GM19351 (cell line): ENCODE measurements around the gene ZHX3.

Source experiments
- ATAC-seq: cut with Tn5 transposase; IDR thresholded peaks from one replicate; pipeline ENCODE4 v1.9.1; 2021; ENCODE audit warnings: mild to moderate bottlenecking, moderate library complexity; ENCODE audit not compliant: unreplicated experiment

The ZHX3 gene

DNA sequence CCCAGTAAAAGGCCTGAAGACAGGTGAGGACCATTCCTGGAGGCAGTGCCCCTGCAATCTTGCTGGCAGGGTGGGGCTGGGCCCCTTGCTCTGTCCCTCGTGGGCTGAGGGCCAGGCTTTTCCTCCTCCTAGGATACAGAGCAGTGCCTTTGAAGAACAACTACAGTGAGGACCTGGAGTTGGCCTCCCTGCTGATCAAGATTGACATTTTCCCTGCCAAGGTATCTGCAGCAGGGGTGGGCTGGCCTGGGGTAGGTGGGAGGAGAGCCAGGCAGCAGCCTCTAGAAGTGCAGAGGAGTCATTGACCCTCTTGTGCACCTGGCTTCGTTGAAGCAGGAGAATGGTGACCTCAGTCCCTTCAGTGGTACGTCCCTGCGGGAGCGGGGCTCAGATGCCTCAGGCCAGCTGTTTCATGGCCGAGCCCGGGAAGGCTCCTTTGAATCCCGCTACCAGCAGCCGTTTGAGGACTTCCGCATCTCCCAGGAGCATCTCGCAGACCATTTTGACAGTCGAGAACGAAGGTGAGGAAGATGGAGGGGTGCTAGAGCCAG is 143.7 kb downstream of the ZHX3 start:
- ATAC-seq: no peak

GRCh38 chr20:41173161-41173721 is 144.3 kb downstream of the ZHX3 start:
- peak; percentile 68 for ATAC-seq

- ATAC-seq: peak; percentile 16
Observed at GRCh38 chr20:41172296-41173140, 145.0 kb downstream of the ZHX3 start.

GRCh38 chr20:41171736-41172295 is 145.7 kb downstream of the ZHX3 start:
- ATAC-seq: no peak

DNA sequence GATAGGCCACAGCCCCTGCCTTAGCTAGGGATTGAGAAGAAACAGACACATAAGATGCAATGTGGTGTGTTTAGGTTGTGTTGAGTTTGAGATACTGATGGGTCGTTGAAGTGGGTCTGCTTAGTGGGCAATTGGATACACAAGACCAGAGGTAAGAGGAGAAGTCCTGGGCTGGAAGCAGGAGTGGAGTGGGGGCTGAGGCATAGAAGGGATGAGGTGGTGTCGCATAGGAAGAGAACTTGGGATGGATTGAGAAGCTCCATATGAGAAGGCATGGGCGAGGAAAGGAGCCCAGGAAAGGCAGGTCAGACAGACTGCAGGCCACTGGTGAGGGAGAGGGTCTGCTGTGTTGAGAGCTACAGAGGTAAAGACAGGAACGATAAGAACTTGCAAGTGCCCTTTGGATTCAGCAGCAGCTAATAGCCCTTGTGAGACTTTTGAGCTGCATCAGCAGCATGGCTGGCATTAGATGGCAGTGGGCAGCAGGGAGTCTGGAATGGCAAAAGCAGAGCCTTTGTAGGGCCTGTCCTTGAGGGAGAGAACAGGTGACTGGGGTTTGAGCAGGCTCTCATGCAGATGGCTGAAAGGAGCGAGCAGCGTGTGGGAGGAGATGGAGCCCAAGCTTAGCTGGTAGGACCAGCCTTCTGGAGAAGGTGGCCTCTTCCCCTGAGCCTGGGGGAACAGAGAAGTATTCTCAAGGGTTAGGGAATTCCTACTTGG is 147.0 kb downstream of the ZHX3 start:
- ATAC-seq: no peak

DNA sequence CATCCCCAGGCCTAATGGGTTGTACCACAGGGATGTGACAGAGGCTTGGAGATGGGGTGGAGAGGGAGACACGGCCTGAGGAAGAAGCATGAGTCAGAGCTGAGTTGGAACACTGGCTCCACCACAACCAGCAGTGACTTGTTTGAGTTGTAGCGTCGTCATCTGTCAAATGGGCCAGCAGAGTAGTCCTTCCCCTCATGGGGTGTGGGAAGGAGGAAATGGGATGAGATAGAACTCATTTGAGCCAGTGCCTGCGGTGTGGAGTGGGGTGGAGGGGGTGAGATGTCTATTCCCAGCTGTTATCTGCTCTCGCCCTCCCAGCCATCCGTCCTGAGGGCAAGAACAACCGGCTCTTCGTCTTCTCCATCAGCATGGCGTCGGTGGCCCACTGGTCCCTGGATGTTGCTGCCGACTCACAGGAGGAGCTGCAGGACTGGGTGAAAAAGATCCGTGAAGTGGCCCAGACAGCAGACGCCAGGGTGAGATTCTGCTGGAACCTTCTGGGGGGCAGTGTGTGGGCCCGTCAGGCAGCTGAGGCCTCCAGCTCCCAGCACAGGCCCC is 147.7 kb downstream of the ZHX3 start:
- ATAC-seq: no peak

DNA sequence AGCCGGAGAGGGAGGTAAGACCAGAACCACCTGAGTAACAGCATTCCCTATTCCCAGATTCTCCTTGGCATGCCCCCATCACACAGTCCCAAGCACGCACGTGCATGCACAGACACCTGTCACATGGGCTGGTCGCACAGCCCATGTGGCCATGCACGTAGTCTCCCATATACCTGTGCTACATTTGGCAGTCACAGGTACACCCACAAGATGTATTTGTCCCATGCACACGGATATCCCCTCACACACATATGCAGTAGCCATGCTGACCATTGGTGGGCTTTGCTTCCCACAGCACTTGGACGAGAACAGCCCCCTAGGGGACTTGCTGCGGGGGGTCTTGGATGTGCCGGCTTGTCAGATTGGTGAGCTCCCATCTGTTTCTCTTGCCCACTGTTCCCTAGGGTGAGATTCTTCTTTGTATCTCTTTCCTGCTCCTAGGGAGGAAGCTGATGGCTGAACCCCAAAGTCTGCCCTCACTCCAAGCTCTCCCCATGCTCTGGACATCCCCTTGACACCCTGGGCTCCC is 148.3 kb downstream of the ZHX3 start:
- no peak for ATAC-seq

GRCh38 chr20:41168281-41169161 is 149.0 kb downstream of the ZHX3 start:
- ATAC-seq: no peak

- peak; percentile 71 for ATAC-seq
Observed at GRCh38 chr20:41167481-41168253, 149.9 kb downstream of the ZHX3 start.

DNA sequence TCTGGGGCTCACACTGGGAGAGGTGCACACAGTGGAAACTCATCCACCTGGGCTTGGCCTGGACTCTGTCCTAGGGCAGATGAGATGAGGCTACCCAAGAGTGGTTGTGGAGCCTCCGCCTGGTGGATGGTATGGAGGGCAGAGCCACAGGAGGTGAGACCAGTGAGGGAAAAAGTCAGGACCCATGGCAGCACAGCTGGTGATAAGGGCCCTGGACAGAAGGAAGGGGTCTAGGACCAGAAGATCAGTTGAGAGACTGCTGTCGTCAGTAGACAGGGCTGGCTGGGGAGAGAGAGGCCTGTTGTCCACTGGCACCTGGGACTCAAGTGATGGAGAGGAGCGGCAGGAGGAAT is 150.4 kb downstream of the ZHX3 start:
- ATAC-seq: no peak

DNA sequence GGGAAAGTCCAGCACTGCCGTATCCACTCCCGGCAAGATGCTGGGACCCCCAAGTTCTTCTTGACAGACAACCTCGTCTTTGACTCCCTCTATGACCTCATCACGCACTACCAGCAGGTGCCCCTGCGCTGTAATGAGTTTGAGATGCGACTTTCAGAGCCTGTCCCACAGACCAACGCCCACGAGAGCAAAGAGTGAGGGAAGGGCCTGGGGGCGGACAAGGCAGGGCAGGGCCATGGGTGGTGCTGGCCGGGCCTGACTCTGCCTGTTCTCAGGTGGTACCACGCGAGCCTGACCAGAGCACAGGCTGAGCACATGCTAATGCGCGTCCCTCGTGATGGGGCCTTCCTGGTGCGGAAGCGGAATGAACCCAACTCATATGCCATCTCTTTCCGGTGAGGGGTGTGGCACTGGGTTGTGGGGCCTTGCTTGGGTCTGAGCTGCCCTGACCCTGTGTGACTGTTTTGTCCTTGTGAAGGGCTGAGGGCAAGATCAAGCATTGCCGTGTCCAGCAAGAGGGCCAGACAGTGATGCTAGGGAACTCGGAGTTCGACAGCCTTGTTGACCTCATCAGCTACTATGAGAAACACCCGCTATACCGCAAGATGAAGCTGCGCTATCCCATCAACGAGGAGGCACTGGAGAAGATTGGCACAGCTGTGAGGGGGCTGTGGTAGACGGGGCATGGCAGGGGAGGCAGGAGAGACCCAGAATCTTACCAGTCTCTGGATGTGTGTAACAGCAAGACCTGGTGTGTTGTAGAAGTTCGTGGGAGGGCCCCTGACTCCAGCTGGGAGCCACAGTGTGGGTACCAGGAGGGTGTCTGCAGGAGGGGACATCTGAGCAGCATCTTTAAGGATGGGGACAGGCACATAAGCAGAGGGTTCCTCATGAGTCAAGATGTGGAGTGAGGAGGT is 151.1 kb downstream of the ZHX3 start:
- no peak for ATAC-seq

GRCh38 chr20:41165001-41165882 is 152.3 kb downstream of the ZHX3 start:
- no peak for ATAC-seq

- no peak for ATAC-seq
Observed at GRCh38 chr20:41163821-41164220, 153.7 kb downstream of the ZHX3 start.

GRCh38 chr20:41162396-41162795 is 155.1 kb downstream of the ZHX3 start:
- no peak for ATAC-seq

DNA sequence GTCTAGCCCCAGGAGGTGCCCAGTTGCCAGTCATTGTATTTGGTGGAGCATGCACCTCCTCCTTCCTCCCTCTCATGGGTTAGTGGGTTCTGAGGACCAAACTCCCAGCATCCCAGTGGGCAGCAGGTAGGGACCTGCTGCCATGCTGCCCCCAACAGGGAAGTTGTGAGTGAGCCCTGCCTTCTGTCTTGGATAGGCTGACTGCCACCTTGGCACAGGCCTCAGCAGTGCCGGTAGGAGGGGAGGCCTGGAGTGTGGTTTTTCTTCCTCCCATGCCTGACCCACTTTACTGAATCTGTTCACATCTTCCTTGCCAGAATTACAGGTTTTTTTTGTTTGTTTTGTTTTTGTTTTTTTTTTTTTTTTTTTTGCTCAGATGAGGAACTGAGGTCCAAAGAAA is 155.6 kb downstream of the ZHX3 start:
- ATAC-seq: no peak

GRCh38 chr20:41160686-41161085 is 156.8 kb downstream of the ZHX3 start:
- ATAC-seq: no peak

GRCh38 chr20:41159547-41159946 is 158.0 kb downstream of the ZHX3 start:
- ATAC-seq: no peak
